GM18873 (cell line): ENCODE results near the gene CR1L.
"Not testable (repeated sequence)": the region's sequence is repeated elsewhere in the genome, so short reads cannot be mapped to it uniquely, and the experiment has no call there.

Source experiments
- ATAC-seq: cut with Tn5 transposase; IDR thresholded peaks from one replicate; pipeline ENCODE4 v1.9.1; 2021; ENCODE audit warnings: mild to moderate bottlenecking, moderate library complexity, moderate number of reproducible peaks; ENCODE audit not compliant: unreplicated experiment, low FRiP score

Gene CR1L

GRCh38 chr1:207766569-207766968 lies 121.6 kb downstream of the CR1L start:
- ATAC-seq, result no peak

- not testable (repeated sequence) for ATAC-seq
Measured at GRCh38 chr1:207770514-207770913, 125.6 kb downstream of the CR1L start.
